GM12873 (cell line): ENCODE measurements around the gene HOXB7.

Source experiments
- CTCF ChIP-seq: IDR thresholded peaks from 2 replicates; pipeline ENCODE4 v1.5.1; 2012; ENCODE audit warnings: low read depth, mild to moderate bottlenecking, moderate library complexity, low read length, control low read depth; ENCODE audit not compliant: insufficient read depth; ENCODE audit errors: missing control alignments

Gene HOXB7

GRCh38 chr17:48579760-48580554 lies 30.9 kb downstream of the HOXB7 start:
- no peak for TF ChIP-seq CTCF

GRCh38 chr17:48579471-48579759 lies 31.4 kb downstream of the HOXB7 start:
- no peak for TF ChIP-seq CTCF

GRCh38 chr17:48578616-48579470 lies 32.0 kb downstream of the HOXB7 start:
- TF ChIP-seq CTCF, result no peak

- TF ChIP-seq CTCF, result no peak
Measured at GRCh38 chr17:48577946-48578615, 32.7 kb downstream of the HOXB7 start, which contains the start of gene HOXB4. TSS of gene HOXB4 (minus strand) at chr17:48578350. CDS start at chr17:48578319, 31 bp downstream.

- TF ChIP-seq CTCF, result no peak
Measured at GRCh38 chr17:48577330-48577945, 33.4 kb downstream of the HOXB7 start.

GRCh38 chr17:48576479-48577309 lies 34.1 kb downstream of the HOXB7 start:
- TF ChIP-seq CTCF, result no peak
